IPS DF 6.9 (cell line): ENCODE measurements around the gene DNAJC19.

Experiments used
- DNase-seq: peaks from one replicate; pipeline ENCODE4 v3.0.0-alpha.2; 2013; ENCODE audit warnings: low read depth, low spot score
- H3K27ac ChIP-seq: one replicate; pipeline ENCODE4 v1.5.1; 2013; ENCODE audit warnings: low read length, control low read depth
- H3K27me3 ChIP-seq: 2 replicates; pipeline ENCODE4 v1.6.1; 2013; ENCODE audit warnings: mild to moderate bottlenecking, low read length; ENCODE audit not compliant: control insufficient read depth, insufficient read depth
- H3K36me3 ChIP-seq: 2 replicates; pipeline ENCODE4 v1.6.1; 2013; ENCODE audit warnings: low read length; ENCODE audit not compliant: control insufficient read depth, insufficient read depth
- H3K4me1 ChIP-seq: 2 replicates; pipeline ENCODE4 v1.6.1; 2013; ENCODE audit warnings: low read length; ENCODE audit not compliant: control insufficient read depth, insufficient read depth
- H3K4me3 ChIP-seq: 2 replicates; pipeline ENCODE4 v1.5.1; 2013; ENCODE audit warnings: mild to moderate bottlenecking, low read length
- H3K9me3 ChIP-seq: 2 replicates; pipeline ENCODE4 v1.6.1; 2013; ENCODE audit warnings: low read length, inconsistent platforms; ENCODE audit not compliant: control insufficient read depth, insufficient read depth
- WGBS: extraction: QIAGEN DNeasy Blood & Tissue Kit; methylation state at CpG from one replicate; pipeline ENCODE4 v1.1.7; 2013; ENCODE audit warnings: mixed read lengths, missing lambda C conversion rate; ENCODE audit not compliant: insufficient read length, insufficient coverage; 5-methylcytosine and 5-hydroxymethylcytosine counted together

Gene DNAJC19

GRCh38 chr3:180970931-180971330, 18.6 kb downstream of the DNAJC19 start:
- no peak for DNase-seq
- H3K27me3 ChIP-seq = no peaks in the 10 kb centered on the region
- peaks cover 10% of the 10 kb centered on the region; the same call in 1 of the 2 replicates for H3K36me3 ChIP-seq
- H3K9me3 ChIP-seq = no peaks in the 10 kb centered on the region
- H3K4me1 ChIP-seq = no peaks in the 10 kb centered on the region
- no peak overlapping the region for H3K27ac ChIP-seq
- no CpG with 5 or more reads among the region's 6 CpGs for WGBS
- H3K4me3 ChIP-seq = no peak overlapping the region

DNA sequence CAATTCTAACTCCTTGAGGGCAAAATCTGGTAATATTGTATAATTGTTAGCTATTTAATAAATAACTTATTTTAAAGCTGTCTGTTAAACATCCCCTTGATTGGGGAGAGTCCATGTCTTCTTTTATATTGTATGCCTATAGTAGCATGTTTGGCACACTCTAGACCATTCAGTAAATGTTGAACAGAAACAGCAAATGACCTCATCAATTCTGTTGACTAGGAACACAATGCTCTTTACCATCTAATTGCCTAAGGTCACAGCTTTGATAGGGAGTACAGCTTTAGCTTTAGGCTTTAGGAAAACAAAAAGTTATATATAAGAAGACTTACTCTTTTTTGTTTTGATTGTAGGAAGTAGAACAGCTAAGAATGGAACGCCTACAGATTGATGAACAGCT, 27.0 kb downstream of the DNAJC19 start:
- no peak overlapping the region for H3K27ac ChIP-seq
- no CpG with 5 or more reads among the region's 1 CpG for WGBS

GRCh38 chr3:180961552-180961951, 28.0 kb downstream of the DNAJC19 start:
- DNase-seq = no peak
- no peak overlapping the region for H3K4me3 ChIP-seq
- H3K9me3 ChIP-seq = no peaks in the 10 kb centered on the region
- H3K36me3 ChIP-seq = peaks cover 2% of the 10 kb centered on the region; the same call in 1 of the 2 replicates
- no peaks in the 10 kb centered on the region for H3K4me1 ChIP-seq
- no peak overlapping the region for H3K27ac ChIP-seq
- H3K27me3 ChIP-seq = no peaks in the 10 kb centered on the region
- no CpG with 5 or more reads among the region's 1 CpG for WGBS

More for the DNA sequence above, 27.0 kb downstream of the DNAJC19 start:
- no peak overlapping the region for H3K4me3 ChIP-seq
- H3K27me3 ChIP-seq = no peaks in the 10 kb centered on the region
- H3K4me1 ChIP-seq = no peaks in the 10 kb centered on the region
- H3K36me3 ChIP-seq = peaks cover 2% of the 10 kb centered on the region; the same call in 1 of the 2 replicates
- no peak for DNase-seq
- H3K9me3 ChIP-seq = no peaks in the 10 kb centered on the region

- H3K4me3 ChIP-seq = no peak overlapping the region
- DNase-seq = no peak
- WGBS = no CpG with 5 or more reads among the region's 3 CpGs
- no peaks in the 10 kb centered on the region for H3K27me3 ChIP-seq
- H3K27ac ChIP-seq = no peak overlapping the region
- no peaks in the 10 kb centered on the region for H3K4me1 ChIP-seq
- H3K9me3 ChIP-seq = no peaks in the 10 kb centered on the region
- peaks cover 2% of the 10 kb centered on the region; the same call in 1 of the 2 replicates for H3K36me3 ChIP-seq
Observed at GRCh38 chr3:180961087-180961486, 28.4 kb downstream of the DNAJC19 start.

DNA sequence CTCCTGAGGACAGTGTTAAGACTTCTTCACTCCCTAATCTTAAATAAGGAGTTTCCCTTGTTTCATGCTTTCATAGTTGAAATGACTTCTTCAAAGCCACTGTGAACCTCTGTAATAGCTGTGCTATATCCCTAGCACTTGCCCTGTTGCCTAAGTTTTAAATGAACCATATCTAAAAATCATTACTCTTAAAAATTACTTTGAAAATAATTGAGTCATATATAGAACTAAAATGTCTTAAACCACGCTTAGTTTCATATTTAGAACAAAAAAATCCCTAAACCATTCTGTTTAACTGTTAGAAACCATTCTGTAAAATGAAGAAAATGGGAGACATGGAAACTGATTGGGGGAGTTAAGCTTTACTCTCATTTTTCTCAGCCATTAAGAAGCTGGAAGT, 29.8 kb downstream of the DNAJC19 start:
- Histone ChIP-seq H3K4me1 (no peaks in the 10 kb centered on the region), H3K36me3 (peaks cover 2% of the 10 kb centered on the region; the same call in 1 of the 2 replicates), H3K4me3 (no peak overlapping the region), H3K9me3 (no peaks in the 10 kb centered on the region), H3K27me3 (no peaks in the 10 kb centered on the region), H3K27ac (no peak overlapping the region)
- DNase-seq = no peak
- WGBS = no CpG with 5 or more reads among the region's 1 CpG

DNA sequence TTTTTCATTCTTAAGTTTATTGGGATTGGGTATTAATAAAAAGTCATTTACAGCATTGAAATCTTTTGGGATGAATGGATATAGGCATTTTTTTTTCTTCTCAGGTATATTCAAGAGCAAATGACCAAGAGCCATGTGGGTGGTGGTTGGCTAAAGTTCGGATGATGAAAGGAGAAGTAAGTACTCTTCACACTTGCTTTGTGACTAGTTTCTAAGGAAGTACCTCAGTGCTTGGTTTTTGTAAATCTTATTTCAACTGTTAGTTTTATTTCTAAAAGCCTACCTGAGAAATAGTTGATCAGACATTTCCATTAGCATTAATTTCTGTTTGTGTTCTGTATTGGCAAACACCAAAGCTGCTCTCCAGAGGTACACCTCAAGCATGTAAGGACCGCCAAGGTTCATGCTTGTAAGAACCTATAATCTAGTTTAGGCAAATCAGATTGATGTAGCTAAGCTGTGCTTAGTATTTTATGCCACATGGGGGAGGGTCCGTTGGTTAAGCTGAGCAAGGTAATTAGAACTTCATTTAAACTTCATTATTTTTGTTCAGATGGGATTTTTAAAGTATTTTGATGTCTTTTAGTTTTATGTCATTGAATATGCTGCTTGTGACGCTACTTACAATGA, 41.7 kb downstream of the DNAJC19 start:
- no peaks in the 10 kb centered on the region for H3K9me3 ChIP-seq
- peaks cover 8% of the 10 kb centered on the region; the same call in 1 of the 2 replicates for H3K36me3 ChIP-seq
- H3K4me3 ChIP-seq = no peak overlapping the region
- H3K4me1 ChIP-seq = no peaks in the 10 kb centered on the region
- no peak for DNase-seq
- no peak overlapping the region for H3K27ac ChIP-seq
- WGBS = no CpG with 5 or more reads among the region's 4 CpGs
- H3K27me3 ChIP-seq = no peaks in the 10 kb centered on the region

DNA sequence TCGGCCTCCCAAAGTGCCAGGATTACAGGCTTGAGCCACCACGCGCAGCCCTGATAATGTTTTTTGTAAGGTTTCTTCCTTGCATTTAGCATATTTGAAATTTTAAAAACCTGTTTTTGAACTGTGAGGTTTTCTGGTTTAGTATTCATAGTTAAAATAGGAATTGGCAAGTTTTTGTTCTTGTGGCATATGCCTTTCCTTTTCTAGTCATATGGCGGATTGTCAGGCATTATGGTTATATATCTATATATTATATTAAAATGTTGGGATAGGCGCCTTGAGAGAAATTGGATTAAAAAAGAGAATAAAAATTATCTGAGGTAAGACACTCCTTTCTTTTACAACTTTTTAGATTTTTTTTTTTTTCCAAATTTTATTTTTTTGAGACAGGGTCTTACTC, 48.7 kb downstream of the DNAJC19 start:
- H3K4me1 ChIP-seq = no peaks in the 10 kb centered on the region
- no peak for DNase-seq

DNA sequence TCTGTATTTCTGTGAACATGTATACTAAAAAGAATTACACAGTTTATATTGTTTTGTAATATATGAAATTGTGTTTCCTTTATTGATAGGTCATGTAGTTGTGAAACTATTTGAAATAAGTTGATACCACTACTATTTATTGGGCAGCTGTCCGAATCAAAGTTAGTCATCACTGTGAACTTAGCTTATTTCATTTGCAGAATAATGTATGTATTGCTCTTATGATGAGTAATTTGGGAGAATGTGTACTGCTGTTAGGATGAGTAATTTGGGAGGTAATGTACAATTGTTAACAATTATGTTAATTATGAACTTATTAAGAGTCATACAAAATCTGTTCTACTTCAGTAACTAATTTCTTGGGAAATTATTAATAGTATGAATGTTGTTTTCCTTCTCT, 54.9 kb downstream of the DNAJC19 start:
- Histone ChIP-seq H3K36me3 (no peaks in the 10 kb centered on the region; the same call in 1 of the 2 replicates), H3K4me1 (no peaks in the 10 kb centered on the region), H3K27ac (no peak overlapping the region)

More for the DNA sequence above, 48.7 kb downstream of the DNAJC19 start:
- no peaks in the 10 kb centered on the region for H3K27me3 ChIP-seq
- no peaks in the 10 kb centered on the region; the same call in 1 of the 2 replicates for H3K36me3 ChIP-seq
- H3K4me3 ChIP-seq = no peak overlapping the region
- H3K27ac ChIP-seq = no peak overlapping the region
- no peaks in the 10 kb centered on the region for H3K9me3 ChIP-seq
- WGBS = no CpG with 5 or more reads among the region's 5 CpGs

More for the DNA sequence above, 54.9 kb downstream of the DNAJC19 start:
- WGBS = no CpG with 5 or more reads among the region's 1 CpG
- Histone ChIP-seq H3K4me3 (no peak overlapping the region), H3K27me3 (no peaks in the 10 kb centered on the region), H3K9me3 (no peaks in the 10 kb centered on the region)
- DNase-seq = no peak
